Embryonic facial prominence (tissue), 1 donor: Measurements from ENCODE around the gene RARS2.
"Not testable (repeated sequence)": the region's sequence is repeated elsewhere in the genome, so short reads cannot be mapped to it uniquely, and the experiment has no call there.

Experiments
- DNase-seq: peaks from one replicate; pipeline ENCODE4 v3.0.0-alpha.2; 2016; ENCODE audit errors: extremely low spot score

RARS2 gene

DNA sequence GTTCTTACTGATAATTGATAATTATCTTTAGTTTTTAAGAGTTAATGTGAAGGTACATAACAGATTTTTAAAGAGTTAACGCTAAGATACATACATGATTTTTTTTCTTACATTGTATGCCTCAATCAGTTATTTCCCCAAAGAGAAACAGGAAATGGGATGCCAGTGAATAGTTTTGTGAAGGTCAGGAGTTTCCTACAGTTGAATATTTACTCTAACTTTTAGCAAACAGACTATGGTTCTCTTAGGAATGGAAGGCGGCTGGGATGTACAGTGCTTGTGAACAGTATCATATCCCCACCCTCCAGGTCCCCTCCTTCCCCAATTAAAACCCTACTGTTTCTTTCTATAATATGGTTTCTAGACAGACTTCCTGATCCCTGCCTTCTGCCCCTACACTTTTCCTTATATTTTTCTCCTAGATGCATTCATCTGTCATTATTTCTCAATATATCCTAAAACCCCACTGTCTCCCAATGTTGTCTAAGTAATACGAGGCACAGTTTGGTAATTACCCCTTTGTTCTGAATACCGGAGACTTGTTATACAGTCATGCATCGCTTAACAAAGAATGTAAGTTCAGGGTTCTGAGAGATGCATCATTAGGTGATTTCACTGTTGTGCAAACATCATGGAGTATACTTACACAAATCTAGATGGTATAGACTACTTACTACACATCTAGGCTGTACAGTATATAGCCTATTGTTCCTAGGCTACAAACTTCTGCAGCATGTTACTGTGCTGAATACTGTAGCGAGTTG is 87.8 kb downstream of the RARS2 start:
- no peak for DNase-seq

DNA sequence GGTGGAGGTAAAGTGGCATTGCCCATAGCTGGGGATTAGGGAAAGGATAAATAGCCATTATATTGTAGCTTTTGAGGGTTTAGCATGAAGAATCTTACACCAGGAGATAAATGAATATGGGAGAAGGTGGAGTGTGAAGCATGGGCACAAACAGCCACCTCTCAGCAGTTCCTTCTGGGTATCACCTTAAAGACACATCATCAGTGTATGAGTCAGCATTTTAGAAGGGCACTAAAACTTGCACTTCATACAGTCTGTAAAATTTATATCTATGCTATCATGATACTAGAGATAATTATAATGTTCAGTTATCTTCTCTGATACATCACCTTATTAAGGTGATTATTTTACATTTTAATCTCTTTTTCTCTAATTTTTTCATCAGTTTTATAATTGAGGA is 91.7 kb downstream of the RARS2 start:
- no peak for DNase-seq

DNA sequence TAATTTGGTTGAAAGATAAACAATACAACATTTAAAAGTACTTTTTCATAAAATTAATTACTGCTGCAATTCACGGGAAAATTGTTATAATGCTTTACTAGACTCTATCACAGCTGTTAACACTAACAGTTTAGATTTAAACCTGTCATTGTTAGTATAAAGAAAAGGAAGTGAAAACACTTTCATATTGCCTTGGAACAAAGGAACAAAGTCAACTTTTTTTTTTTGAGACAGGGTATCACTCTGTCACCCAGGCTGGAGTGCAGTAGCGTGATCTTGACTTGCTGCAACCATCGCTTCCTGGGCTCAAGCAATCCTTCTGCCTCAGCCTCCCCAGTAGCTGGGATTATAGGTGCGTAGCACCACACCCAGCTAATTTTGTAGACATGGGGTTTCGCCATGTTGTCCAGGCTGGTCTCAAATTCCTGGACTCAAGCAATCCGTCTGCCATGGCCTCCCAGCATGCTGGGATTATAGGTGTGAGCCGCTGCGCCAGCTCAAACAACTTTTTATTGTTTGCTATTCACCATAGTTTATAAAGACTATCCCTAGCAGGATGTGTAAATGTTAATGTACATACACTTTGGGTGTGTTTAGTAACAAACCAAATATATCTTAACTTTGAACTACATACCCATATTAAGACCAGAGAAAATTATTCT is 94.9 kb downstream of the RARS2 start:
- no peak for DNase-seq

DNA sequence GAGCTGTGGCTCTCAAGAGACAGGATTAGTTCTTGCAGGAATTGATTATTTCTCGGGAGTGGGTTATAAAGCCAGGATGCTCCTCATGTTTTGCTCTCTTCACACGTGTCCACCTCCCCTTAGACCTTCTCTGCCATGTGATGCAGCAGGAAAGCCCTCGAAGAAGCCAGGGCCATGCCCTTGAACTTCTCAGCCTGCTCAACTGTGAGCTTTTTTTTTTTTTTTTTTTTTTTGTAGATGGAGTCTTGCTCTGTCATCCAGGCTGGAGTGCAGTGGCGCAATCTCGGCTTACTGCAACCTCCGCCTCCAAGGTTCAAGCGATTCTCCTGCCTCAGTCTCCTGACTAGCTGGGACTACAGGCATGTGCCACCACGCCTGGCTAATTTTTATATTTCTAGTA is 100.5 kb downstream of the RARS2 start:
- DNase-seq = not testable (repeated sequence)

DNA sequence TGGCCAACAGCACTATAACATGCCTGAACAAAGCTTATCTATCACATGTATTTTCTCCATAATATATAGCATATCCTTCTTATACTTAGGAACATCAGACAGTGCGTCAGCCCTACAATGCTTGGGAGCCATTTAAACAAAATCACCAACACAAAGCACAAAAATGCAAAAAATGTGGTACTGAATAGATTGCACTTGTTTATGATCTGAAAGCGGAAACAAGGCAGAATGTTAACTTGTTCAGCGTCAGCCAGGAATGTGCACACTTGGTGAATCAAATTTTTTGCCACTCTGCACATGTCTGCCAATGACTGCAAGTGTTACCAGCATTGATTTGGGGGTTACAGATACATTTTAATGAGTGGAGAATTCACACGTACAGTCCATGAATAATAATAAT is 102.2 kb downstream of the RARS2 start:
- DNase-seq = no peak

DNA sequence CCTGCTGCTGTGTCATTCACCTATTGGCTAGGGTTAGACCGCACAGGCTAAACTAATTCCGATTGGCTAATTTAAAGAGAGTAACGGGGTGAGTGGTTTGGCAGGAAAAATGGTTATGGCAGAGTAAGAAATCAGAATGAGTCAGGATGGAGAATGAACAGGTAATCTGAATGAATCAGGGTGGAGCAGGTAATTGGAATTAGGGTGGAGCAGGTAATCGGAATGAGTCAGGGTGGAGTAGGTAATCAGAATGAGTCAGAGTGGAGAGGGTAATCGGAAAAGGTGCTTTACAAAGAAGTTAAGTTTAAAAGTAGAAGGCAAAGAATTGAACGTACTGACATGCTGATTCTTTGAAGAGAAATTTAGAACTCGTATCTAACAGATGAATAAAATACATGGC is 105.3 kb downstream of the RARS2 start:
- no peak for DNase-seq

DNA sequence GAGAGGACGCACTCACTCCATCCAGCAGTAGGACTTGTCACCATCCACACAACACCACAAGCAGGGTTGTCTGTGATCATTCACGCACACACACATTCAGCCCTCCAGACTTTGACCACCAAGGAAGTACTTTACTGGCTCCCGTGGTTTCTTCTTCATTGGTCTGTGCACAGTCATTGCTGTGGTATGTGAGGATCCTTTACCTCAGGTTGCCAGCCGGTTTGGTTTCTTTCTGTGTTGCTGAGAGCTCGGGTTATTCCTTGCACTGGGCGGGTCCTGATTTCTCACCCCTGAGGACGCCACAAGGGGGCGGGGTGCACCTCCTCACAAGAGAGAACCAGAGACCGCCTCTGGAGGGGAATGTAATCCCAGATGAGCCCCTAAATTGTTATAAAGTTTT is 105.9 kb downstream of the RARS2 start:
- DNase-seq = no peak

DNA sequence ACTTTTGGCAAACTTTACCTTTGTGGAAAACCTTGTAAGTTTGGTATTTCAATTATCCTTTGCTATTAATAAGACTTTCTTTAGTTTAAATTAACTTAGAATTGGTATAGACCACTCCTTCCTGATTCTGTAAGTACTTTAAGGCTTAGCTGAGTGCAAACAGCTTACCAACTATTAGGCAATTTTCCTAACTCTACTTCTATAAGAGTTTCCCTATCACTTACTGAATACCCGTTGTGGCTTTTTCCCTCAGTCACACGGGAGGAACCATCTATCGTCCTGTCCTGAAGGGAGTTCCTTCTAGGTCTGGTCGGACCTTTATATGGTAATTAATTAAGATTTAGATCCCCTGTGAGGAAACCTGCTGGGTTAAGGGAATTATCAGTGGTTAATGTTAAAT is 107.4 kb downstream of the RARS2 start:
- DNase-seq = no peak

DNA sequence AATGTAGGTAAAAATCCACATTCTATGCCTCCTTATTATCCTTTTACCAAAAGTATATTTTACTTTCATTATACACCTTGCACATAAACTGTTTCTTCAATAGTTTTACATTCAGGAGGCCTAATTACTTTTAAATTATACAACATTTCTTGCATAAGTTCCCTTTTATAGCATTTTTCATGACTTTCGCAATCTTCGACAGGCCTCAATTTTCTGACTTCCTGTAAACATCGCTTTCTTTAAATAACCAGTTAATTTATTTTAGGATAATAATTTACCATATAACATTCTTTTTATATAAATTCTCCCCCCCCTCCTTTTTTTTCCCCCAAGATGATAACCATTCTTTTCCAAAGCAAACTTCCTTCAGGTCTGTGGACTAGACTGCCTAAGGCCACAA is 107.9 kb downstream of the RARS2 start:
- no peak for DNase-seq

DNA sequence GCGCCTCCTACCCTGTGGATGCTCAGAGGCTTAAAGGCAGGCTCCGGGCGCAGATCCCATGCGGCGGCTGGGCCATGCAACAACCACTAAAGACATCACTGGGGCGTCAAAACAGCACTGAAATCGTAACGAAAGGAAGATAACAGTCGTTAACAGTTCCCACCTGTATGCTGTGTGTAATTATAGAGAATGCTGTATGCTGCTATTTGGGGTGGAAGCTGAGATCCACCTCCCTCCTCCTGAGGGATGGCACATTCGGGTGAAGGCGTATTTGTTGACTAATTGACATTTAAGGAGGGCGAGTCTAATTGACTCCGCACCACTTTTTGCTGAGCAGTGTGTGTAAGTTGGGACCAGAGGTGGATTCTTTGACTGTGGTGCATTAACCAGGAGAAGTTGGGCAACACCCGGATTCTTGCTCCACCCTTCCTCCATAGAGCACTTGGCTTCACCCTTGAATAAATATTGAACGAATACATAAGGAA is 116.3 kb downstream of the RARS2 start:
- DNase-seq = no peak

DNA sequence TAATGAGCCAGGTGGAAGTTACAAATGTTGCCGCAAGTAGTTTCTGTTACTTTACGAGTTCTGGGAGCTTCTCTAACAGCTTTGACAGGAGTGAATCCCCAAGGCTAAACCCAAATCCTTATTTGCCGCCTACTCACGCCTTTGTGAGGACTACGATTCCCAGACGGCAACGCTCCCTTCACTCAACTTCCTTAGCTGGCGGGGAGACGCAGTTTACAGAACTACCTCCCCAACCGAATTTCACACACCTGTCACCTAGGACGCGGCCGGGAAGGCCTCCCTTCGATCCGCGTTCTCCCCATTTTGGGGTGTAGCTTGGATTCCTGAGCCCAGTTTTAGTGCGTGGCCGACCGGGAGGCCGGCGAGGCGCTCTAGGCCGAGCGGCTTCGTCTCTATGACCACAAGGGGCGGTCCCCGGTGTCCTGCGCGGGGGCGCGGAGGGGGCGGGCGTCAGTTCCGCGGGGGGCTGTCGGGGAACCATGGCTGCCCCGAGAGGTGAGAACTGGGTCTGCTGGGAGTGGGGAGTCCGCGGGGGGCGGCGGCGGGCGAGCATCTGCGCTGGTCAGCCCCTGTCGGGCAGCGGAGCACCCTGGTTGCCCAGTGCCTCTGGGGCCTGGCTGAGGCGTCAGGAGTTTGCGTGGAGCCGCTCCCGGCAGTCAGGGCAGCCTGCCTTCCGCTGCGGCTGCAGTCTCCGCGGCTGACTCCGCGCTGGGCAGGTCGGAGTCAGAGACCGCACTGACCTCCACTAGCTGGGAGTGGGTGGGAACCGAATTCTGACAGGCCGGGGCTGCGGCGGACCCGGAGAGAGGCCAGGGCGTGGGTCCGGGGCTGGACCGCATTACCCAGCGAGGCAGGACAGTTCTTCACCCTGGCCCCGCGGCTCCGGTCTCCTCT is 117.0 kb downstream of the RARS2 start, which contains the start of gene SLC35A1:
Gene SLC35A1 (plus strand): TSS at position 450 of the 894 bp plus-strand sequence. CDS start 30 bp downstream, at position 480.
- DNase-seq = peak; percentile 77

DNA sequence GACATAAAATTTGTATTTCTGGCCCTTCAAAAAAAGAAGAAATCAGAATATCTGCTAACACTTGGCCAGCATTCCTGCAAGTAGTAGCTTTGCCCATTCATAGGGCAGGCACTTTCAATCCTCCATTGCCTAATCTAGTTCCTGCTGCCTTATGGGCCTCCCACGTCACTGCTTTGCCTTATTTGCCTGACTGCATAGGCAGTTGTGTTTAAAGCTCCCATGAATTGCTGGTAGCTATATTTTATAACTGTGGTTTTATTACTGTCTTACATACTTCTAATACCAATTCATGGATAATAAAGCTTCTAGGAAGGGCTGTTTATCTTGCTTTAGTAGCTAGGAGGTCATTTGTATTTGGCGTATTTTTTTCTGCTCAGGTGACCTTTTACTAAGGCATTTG is 124.7 kb downstream of the RARS2 start:
- DNase-seq = no peak
